Adrenal gland (tissue), 5 donors: ENCODE data around the gene ZCWPW1.

Source experiments
- CTCF ChIP-seq, 6 experiments: fragments of 450-650 bp in 4 of 6; fragments of 200-600 bp in 2 of 6; sonication (generic) in 1 of 6; IDR thresholded peaks; 1 replicate in 5 of 6; 2 replicates in 1 of 6; pipeline versions ENCODE4 v1.5.1 to v1.8.0; 2016 to 2021; ENCODE audit warnings: antibody characterized with exemption in 6 of 6, mild to moderate bottlenecking in 2 of 6, moderate library complexity in 1 of 6
- POLR2A ChIP-seq, 2 donors: fragments of 450-650 bp; IDR thresholded peaks; one replicate each; pipeline ENCODE4 v1.6.1; 2017; ENCODE audit warnings: antibody characterized with exemption in 2 of 2, mild to moderate bottlenecking in 2 of 2, moderate library complexity in 1 of 2
- donor health status: DM: no; HTN: no; CAD: no.

GRCh38 chr7:100464210-100464660 lies 35.7 kb upstream of the ZCWPW1 start, which contains the start of gene SPACDR:
- no peak for TF ChIP-seq POLR2A (IDR thresholded peaks at IDR 0.05)
- TF ChIP-seq CTCF (IDR thresholded peaks at IDR 0.05) = no peak
